Prostate gland (tissue), 2 donors: Measurements from ENCODE around the gene CNTNAP2.

Experiments
- POLR2A ChIP-seq: fragments of 450-650 bp; IDR thresholded peaks from one replicate; pipeline ENCODE4 v1.6.1; 2016; ENCODE audit warnings: antibody characterized with exemption, mild to moderate bottlenecking
- TF ChIP-seq, protein P1 (sequence below), 4 experiments: fragments of 200-600 bp in 2 of 4; fragments of 450-650 bp in 2 of 4; sonication (generic) in 2 of 4; IDR thresholded peaks; 1 replicate in 3 of 4; 2 replicates in 1 of 4; pipeline ENCODE4 v1.5.1; 2016 to 2019; ENCODE audit warnings: antibody characterized with exemption in 4 of 4, mild to moderate bottlenecking in 2 of 4, moderate library complexity in 2 of 4

DNA sequence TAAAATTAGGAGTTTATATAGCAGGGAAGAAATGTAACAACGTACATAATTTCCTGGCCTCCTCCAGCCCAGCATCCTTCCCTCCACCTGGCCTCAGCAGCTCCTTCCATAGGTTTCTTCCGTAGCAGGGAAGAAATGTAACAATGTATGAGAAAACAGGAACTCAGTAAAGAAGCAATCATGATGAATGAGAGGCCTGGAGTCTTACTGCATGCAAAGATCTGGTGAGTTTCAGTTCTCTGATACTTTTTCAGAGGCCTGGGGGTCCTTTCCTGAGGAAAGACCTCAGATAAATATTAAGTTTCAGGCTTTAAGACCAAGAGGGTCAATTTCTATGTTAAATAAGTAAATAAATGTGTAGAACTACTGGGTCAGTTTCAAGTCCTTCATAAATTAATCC lies 2318.3 kb downstream of the CNTNAP2 start:
- TF ChIP-seq POLR2A, result no peak
- TF ChIP-seq, protein P1, sequence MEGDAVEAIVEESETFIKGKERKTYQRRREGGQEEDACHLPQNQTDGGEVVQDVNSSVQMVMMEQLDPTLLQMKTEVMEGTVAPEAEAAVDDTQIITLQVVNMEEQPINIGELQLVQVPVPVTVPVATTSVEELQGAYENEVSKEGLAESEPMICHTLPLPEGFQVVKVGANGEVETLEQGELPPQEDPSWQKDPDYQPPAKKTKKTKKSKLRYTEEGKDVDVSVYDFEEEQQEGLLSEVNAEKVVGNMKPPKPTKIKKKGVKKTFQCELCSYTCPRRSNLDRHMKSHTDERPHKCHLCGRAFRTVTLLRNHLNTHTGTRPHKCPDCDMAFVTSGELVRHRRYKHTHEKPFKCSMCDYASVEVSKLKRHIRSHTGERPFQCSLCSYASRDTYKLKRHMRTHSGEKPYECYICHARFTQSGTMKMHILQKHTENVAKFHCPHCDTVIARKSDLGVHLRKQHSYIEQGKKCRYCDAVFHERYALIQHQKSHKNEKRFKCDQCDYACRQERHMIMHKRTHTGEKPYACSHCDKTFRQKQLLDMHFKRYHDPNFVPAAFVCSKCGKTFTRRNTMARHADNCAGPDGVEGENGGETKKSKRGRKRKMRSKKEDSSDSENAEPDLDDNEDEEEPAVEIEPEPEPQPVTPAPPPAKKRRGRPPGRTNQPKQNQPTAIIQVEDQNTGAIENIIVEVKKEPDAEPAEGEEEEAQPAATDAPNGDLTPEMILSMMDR (IDR thresholded peaks at IDR 0.05), result no peak
